GM10266 (cell line): Measurements from ENCODE around the gene ASXL2.
"Not testable (repeated sequence)": the region's sequence is repeated elsewhere in the genome, so short reads cannot be mapped to it uniquely, and the experiment has no call there.

ENCODE experiments used
- DNase-seq: peaks from one replicate; pipeline ENCODE4 v3.0.0; 2012; ENCODE audit errors: extremely low spot score
- CTCF ChIP-seq: IDR thresholded peaks from 2 replicates; pipeline ENCODE4 v1.5.1; 2012; ENCODE audit warnings: mild to moderate bottlenecking, low read depth; ENCODE audit not compliant: control insufficient read depth, insufficient read depth; ENCODE audit errors: missing control alignments

Gene ASXL2

GRCh38 chr2:25835906-25836305, 42.4 kb downstream of the ASXL2 start:
- DNase-seq: no peak
- no peak for TF ChIP-seq CTCF

- TF ChIP-seq CTCF: no peak
Observed at GRCh38 chr2:25833566-25833965, 44.7 kb downstream of the ASXL2 start.

GRCh38 chr2:25832897-25833296, 45.4 kb downstream of the ASXL2 start:
- TF ChIP-seq CTCF: no peak
- no peak for DNase-seq

More at GRCh38 chr2:25833566-25833965, 44.7 kb downstream of the ASXL2 start:
- DNase-seq: no peak

GRCh38 chr2:25831746-25832449, 46.4 kb downstream of the ASXL2 start:
- no peak for TF ChIP-seq CTCF
- DNase-seq: no peak

- DNase-seq: no peak
- no peak for TF ChIP-seq CTCF
Observed at GRCh38 chr2:25829828-25830227, 48.5 kb downstream of the ASXL2 start.

- TF ChIP-seq CTCF: no peak
Observed at GRCh38 chr2:25829377-25829704, 48.9 kb downstream of the ASXL2 start.

GRCh38 chr2:25828532-25829376, 49.5 kb downstream of the ASXL2 start:
- not testable (repeated sequence) for DNase-seq

More at GRCh38 chr2:25829377-25829704, 48.9 kb downstream of the ASXL2 start:
- no peak for DNase-seq
